Dermis blood vessel endothelial cell (primary cell): ENCODE measurements around the gene FRMD6. TPM values are rescaled to one million over a fixed set of nuclear protein-coding genes. Genes with fewer than 3 reads are reported as not detected.

Source experiments
- DNase-seq: peaks from one replicate; pipeline ENCODE4 v3.0.0; 2010
- total RNA-seq: library from RNA; depleted of rRNA; stranded (reverse); fragments of >200 nt; gene quantifications from 2 replicates; pipeline ENCODE4 v1.2.3, GENCODE V29; 2014

FRMD6 gene
- 125 and 228 TPM in 2 replicates for total RNA-seq

DNA sequence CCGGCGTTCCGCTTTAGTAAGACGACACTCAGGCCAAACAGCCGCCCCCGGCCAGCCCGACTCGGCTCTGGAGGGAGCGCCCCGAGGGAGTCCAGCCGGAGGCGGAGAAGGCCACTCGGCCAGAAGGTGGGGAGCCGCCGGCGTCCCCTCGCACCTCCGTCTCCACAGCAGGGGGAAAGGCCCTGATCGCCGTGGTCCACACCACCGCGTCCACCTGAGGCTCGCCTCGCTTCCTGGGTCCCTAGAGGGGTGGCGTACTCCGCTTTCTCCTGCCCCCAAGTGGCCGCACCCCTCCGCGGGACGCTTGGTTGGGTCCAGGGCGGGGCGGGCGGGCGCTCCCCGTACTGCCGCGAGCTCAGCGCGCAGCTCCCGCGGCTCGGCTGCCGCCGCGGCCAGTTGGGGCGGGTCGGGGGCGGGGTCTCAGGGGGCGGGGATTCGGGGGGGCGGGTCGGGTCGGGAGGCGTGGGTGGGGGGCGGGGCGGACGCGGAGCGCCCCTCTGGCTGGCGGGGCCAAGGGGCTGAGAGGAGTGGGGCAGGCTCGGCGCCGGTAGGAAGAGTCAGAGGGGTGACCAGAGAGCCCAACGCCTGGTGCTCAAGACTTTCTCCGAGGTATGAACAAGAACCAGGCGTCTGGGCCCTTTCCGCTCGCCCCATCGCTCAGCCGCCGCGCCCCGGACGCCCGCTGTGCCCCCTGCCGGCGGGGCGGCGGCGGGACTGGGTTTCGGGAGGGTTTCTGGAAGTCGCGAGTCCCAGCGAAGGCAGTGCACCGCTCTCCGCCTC is at the start of gene FRMD6:
Gene FRMD6 (plus strand): TSS at position 523 of the 780 bp plus-strand sequence. CDS start 37,927 bp downstream, outside the sequence.
- DNase-seq = peak; percentile 90

DNA sequence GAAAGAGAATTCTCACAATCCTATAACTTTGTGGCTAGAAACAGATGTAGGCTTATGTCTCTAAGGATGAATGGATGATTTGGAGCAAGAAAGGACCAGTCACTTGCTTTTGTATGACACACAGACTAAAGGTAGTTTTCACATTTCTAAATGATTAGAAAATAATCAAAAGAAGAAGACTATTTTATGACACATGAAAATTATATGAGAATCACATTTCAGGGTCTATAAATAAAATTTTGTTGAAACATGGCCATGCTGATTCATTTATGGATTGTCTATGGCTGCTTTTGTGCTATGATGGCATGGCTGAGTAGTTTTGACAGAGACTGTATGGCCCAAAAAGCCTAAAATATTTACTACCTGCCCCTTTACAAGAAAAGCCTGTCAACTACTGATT is 49.4 kb upstream of the FRMD6 start:
- no peak for DNase-seq

DNA sequence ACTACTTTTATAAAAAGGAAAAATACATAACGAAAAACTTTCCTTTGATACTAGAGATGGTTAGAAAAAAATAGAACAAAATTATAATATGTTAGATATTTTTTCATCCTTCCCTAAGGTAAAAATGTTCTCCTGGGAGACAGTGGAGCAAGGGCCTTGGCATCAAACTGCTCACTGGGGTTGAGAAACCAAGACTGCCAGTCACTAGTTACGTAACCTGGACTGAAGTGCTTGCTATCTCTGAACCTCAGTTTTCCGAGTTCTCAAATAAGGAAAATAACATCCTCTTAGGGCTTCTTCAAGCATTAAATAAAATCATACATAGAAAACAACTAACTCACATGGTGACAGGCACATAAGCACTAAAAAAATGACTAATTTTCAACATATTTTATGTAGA is 48.2 kb upstream of the FRMD6 start:
- DNase-seq = no peak

- DNase-seq = no peak
These were observed 47.6 kb upstream of the FRMD6 start for GRCh38 chr14:51604073-51604472.

- DNase-seq = no peak
These were observed 46.1 kb upstream of the FRMD6 start for GRCh38 chr14:51605575-51605974.

GRCh38 chr14:51607711-51608110 is 44.0 kb upstream of the FRMD6 start:
- DNase-seq = no peak

DNA sequence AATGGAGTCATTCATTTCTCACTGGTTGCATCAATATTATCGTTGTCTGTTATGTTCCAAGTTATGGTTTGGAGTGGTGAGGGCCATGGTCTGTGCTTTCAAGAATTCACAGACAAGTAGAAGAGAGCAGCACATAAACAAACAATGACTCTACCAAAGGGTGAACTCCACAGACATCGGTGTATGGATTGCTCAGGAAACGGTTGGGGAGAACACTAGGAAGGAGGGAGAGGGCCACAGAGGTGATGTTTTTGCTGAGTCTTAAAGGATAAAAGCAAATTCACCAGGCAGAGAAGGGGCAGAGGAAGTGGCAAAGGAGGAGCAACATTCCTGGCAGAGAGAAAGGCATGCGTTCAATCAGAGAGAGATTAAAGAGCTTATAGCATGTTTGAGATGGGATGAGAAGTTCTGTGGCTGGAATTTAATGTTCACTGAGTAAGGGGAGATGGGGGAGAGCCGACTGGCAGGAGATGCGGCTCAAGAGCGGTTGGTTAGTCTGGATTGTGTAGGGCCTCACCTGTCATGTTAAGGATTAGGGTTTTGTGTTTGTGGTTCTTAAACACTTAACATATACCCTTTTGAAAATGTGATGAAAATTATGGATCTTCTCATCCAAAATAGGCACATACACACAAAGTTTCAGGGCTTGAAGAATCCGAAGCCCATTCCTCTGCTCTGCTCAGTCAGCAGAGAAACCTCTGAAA is 42.3 kb upstream of the FRMD6 start:
- peak; percentile 8 for DNase-seq

GRCh38 chr14:51609955-51610283 is 41.8 kb upstream of the FRMD6 start:
- DNase-seq = no peak

- no peak for DNase-seq
These were observed 40.9 kb upstream of the FRMD6 start for GRCh38 chr14:51610771-51611170.

DNA sequence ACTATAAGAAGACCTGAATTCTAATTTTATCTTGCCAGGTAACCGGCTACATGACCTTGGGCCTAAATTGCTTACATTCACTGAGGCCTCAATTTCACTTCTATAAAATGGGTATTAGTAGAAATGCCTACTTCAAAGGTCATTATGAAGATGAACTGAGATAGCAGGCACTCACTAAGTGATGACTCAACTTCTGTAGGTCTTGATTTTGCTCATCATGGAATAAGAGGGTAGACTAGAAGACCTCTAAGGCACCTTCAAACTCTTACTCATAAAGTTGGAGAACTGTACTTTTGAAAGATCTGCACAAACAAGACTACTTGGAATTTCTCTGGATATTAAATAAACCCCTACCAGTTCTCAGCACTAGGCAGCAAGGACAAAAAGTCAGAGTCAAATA is 39.3 kb upstream of the FRMD6 start:
- DNase-seq = no peak

DNA sequence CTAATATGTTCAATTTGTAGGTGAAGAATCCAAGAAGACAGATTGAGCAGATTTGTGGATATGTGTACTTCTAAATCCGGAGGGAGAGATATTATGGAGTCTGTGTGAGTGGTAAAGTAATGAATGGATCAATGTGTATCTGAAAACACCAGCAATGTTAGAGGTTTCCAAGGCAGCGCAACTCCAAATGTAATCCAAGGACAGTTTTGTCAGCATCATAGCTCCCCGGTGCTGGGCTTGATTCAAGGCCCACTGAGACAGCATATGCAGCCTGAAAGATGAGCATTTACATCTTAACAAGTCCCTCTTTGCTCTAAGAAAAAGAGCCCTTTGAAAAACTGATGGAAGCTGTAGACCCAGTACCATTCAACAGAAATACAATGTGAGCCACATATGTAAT is 38.3 kb upstream of the FRMD6 start:
- DNase-seq = no peak

DNA sequence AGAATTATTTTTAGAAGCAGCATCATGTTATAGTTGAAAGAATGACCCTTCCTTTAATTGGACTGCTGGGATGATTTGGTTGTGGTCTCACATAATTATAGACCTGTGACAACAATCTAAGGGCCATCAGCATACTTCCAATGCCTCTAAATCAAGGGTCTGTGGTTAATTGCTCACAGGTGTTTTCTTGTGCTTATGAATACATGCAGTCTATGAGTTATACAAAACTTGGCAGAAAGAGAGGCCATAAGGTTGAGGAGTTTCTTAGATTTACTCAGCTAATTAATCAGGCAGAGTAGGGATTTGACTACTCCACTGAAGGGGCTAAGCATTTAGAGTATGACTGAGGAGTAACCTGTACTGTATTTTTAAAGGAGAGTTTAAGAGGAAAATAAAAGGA is 37.0 kb upstream of the FRMD6 start:
- DNase-seq = no peak

DNA sequence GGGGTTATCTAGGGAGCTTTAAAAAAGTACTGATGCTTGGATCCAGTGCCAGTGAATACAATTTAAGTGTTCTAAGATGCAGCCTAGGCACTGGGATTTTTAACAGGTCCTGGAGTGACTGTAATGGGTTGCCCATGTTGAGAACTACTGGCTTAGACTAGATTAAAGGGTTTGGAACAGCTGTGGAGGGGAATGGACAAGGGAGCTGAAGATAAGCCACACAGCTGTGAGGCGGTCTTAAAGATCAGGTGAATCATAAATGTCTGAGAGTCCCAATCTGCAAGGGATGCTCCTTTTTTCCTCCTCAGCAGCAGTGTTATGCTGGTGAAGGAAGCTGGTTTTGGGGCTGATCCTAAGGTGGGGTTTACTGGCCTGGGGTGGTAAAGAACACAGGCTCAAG is 35.5 kb upstream of the FRMD6 start:
- DNase-seq = no peak

DNA sequence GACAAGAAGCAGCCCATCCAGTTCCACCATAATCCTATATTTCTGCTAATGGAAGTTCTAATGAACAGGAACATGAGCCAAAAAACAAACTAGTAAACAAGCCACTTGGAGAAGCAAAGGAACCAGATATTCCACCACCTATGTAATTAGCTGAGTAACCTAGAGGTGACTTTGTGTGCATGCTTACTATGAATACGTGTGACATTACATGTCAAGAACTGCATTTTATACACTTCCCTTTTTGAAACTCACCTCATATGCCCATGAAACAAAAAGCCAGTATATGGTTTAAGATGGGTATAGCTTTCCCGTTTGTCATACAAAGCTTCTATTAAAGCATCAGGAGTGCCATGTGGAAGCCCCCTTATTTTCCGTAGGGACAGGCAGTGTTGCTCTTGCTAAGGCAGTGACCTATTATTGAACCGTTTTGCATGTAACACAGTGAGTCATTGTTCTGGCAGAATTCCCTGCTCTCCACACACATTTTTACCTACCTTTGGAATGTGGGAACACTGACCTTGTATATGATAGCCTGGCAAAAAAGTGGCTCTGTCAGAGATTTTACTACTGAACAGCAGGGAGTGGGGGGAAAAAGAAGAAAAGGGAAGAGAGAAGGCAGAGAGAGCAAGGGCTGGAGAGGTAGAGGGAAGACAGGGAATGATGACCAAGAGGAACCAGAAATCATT is 34.8 kb upstream of the FRMD6 start:
- peak; percentile 92 for DNase-seq

DNA sequence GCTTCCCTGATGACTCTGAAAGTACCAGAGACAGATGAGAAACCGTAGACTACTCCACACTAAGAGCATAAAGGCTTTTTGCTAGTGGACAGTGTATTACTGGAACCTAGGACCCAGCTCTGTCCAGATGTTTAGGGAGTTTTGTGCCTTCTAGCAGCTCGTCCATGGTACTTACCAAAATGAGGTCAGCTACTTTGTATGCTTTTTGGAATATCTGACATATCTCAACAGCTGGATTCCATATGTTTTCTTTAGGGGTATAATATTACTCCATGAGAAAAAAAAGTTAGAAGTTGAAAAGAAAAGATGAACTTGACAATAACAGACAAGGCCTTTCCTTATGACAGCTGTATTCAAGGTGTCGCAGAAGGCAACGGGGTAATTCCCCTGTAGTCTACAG is 32.1 kb upstream of the FRMD6 start:
- DNase-seq = no peak

- DNase-seq = no peak
These were observed 31.7 kb upstream of the FRMD6 start for GRCh38 chr14:51620056-51620455.

GRCh38 chr14:51621654-51622053 is 30.1 kb upstream of the FRMD6 start:
- DNase-seq = no peak

- DNase-seq = no peak
These were observed 29.3 kb upstream of the FRMD6 start for GRCh38 chr14:51622376-51622775.

GRCh38 chr14:51624955-51625569 is 26.6 kb upstream of the FRMD6 start:
- DNase-seq = no peak

- no peak for DNase-seq
These were observed 25.5 kb upstream of the FRMD6 start for GRCh38 chr14:51626185-51626584.

GRCh38 chr14:51626788-51627187 is 24.9 kb upstream of the FRMD6 start:
- DNase-seq = no peak

DNA sequence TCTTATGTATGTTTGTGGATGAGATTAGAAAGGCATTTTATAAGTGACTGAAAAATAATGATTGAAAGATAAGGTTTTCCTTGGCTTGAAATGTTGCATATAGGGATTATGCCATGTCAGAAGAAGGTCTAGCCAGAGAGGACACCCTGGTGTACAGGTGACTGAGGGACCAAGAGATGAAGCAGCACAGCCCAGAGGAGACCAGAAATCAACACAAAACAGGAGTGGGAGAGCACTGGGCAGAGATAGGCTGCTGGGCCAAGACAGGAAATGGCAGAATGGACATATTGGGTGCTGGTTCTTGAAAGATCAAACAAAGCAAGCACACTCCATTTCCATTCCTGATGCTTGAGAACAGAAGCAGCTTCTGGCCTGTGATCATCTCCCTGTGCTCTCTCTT is 24.4 kb upstream of the FRMD6 start:
- DNase-seq = no peak

DNA sequence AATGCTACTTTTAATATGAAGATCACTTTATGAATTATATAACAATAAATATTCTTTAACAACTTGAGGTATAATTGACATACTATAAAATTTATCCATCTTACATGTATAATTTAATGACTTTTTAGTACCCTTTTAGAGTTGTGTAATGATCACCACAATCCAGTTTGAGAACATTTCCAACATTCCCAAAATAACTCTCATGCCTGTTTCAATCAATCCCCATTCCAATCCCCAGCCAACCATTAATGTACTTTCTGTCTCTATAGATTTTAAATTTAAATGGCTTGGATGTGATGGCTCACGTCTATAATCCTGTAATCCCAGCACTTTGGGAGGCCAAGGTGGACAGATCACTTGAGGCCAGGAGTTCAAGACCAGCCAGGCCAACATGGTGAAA is 23.5 kb upstream of the FRMD6 start:
- DNase-seq = no peak
